HL-60 (cell line): Measurements from ENCODE around the gene KLHL10.

ENCODE experiments used
- POLR2AphosphoS5 ChIP-seq: IDR thresholded peaks from 2 replicates; pipeline ENCODE4 v1.6.1; 2012; ENCODE audit warnings: low read depth
- TF ChIP-seq, protein P1 (sequence below): IDR thresholded peaks from one replicate; pipeline ENCODE4 v1.5.1; 2011; ENCODE audit warnings: low read length, control low read depth, inconsistent platforms; ENCODE audit not compliant: insufficient read depth

DNA sequence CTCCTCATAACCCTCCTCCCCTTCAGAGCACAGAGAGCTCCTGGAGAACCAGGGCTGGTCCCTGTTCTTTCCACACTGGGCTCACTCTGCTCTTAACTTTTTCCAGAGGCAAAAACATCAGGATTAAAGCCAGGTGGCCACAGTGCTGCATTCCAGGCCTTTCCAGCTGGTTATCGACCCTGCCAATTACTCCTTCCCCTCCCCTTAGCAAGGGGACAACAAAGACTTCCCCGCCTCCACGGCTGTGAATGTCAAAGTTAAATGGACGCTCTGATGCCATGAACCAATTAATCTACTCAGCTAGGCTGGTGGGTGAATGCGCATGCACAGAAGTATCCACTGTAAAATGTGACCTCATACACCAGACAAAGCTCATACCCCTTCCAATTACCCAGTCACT, 58.0 kb downstream of the KLHL10 start:
- TF ChIP-seq, protein P1, sequence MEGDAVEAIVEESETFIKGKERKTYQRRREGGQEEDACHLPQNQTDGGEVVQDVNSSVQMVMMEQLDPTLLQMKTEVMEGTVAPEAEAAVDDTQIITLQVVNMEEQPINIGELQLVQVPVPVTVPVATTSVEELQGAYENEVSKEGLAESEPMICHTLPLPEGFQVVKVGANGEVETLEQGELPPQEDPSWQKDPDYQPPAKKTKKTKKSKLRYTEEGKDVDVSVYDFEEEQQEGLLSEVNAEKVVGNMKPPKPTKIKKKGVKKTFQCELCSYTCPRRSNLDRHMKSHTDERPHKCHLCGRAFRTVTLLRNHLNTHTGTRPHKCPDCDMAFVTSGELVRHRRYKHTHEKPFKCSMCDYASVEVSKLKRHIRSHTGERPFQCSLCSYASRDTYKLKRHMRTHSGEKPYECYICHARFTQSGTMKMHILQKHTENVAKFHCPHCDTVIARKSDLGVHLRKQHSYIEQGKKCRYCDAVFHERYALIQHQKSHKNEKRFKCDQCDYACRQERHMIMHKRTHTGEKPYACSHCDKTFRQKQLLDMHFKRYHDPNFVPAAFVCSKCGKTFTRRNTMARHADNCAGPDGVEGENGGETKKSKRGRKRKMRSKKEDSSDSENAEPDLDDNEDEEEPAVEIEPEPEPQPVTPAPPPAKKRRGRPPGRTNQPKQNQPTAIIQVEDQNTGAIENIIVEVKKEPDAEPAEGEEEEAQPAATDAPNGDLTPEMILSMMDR: no peak
- TF ChIP-seq POLR2AphosphoS5: no peak
